ENCODE results near the gene RINT1. TPM values are rescaled to one million over a fixed set of nuclear protein-coding genes. Genes with fewer than 3 reads are reported as not detected.

The RINT1 gene
- total and polyA plus RNA-seq, 2 donors (not counting 1 experiment from before 2014, with no cell fraction given) = 16.3 to 26.0 TPM

DNA sequence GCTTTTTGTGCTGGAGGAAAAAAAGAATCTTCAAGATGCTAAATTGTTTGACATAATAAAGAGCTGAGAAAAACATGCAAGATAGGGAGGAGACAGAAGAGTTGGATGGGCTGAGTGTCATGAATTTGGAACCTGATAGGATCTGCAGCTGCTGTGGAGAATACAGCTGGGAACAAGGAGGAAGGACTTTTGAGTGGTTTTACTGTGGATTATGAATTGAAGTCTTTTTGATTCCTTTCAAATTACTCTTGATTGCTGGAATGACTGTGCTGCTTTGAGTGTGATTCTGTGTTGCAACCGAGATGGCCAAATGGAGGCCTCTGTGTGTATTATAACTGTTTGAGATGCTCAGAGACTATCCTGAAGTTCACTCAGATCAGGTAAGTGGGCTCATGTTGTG, 45.2 kb downstream of the RINT1 start:
- no peak for DNase-seq (ENCODE audit: low read depth in 2 of 2)
- no peak overlapping the region for H3K4me3 ChIP-seq (replicated peaks in 1 of 4; ENCODE audit: control extremely low read depth in 1 of 4, insufficient read depth in 1 of 4, low read depth in 3 of 4, low read length in 4 of 4)
- no peaks in the 10 kb centered on the region for H3K9me3 ChIP-seq (ENCODE audit: control insufficient read depth, insufficient read depth, low read depth, low read length)
- H3K36me3 ChIP-seq (ENCODE audit: control insufficient read depth, insufficient read depth, low read length) = no peaks in the 10 kb centered on the region
- H3K4me2 ChIP-seq (ENCODE audit: extremely low read depth, insufficient read depth, low read length) = no peak overlapping the region
- H3K27me3 ChIP-seq (ENCODE audit: control insufficient read depth, insufficient read depth, low read length) = no peaks in the 10 kb centered on the region
- H3K4me1 ChIP-seq (ENCODE audit: control insufficient read depth, extremely low read depth, insufficient read depth, low read length) = no peaks in the 10 kb centered on the region
- TF ChIP-seq, protein P1, sequence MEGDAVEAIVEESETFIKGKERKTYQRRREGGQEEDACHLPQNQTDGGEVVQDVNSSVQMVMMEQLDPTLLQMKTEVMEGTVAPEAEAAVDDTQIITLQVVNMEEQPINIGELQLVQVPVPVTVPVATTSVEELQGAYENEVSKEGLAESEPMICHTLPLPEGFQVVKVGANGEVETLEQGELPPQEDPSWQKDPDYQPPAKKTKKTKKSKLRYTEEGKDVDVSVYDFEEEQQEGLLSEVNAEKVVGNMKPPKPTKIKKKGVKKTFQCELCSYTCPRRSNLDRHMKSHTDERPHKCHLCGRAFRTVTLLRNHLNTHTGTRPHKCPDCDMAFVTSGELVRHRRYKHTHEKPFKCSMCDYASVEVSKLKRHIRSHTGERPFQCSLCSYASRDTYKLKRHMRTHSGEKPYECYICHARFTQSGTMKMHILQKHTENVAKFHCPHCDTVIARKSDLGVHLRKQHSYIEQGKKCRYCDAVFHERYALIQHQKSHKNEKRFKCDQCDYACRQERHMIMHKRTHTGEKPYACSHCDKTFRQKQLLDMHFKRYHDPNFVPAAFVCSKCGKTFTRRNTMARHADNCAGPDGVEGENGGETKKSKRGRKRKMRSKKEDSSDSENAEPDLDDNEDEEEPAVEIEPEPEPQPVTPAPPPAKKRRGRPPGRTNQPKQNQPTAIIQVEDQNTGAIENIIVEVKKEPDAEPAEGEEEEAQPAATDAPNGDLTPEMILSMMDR (conservative IDR thresholded peaks at IDR 0.05 in 1 of 2, IDR thresholded peaks at IDR 0.05 in 1 of 2; ENCODE audit: low read depth in 1 of 2, low read length in 2 of 2) = no peak
- TF ChIP-seq EZH2 (IDR thresholded peaks at IDR 0.05; ENCODE audit: low read length, missing control alignments) = no peak
- H3K27ac ChIP-seq (ENCODE audit: insufficient read depth, low read length) = no peak overlapping the region
- no peaks in the 10 kb centered on the region for H4K20me1 ChIP-seq (ENCODE audit: control insufficient read depth, extremely low read depth, insufficient read depth, low read length)
- no peak overlapping the region for H2AFZ ChIP-seq (ENCODE audit: low read length)
- no peaks in the 10 kb centered on the region for H3K79me2 ChIP-seq (ENCODE audit: control insufficient read depth, insufficient read depth, low read length)
- H3K9ac ChIP-seq (ENCODE audit: insufficient read depth, low read length) = no peak overlapping the region

DNA sequence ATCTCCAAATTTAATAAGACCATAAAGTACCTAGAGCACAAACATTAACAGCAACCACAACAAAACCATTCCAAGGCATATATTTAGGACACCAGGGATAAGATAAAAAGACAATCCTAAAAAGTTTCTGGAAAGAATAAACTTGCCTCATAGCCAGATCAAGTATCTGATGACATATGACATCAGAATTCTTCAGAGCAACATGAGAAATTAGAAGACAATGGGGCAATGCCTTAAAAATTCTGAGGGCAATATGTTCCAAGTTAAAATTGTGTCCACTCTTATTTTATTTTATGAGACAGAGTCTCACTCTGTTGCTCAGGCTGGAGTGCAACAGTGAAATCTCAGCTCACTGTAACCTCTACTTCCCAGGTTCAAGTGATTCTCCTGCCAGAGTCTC, 46.5 kb downstream of the RINT1 start:
- DNase-seq (ENCODE audit: low read depth in 2 of 2) = no peak
- H3K9ac ChIP-seq (ENCODE audit: insufficient read depth, low read length) = no peak overlapping the region
- H3K9me3 ChIP-seq (ENCODE audit: control insufficient read depth, insufficient read depth, low read depth, low read length) = no peaks in the 10 kb centered on the region
- H3K27ac ChIP-seq (ENCODE audit: insufficient read depth, low read length) = no peak overlapping the region
- no peak overlapping the region for H3K4me2 ChIP-seq (ENCODE audit: extremely low read depth, insufficient read depth, low read length)
- no peak for TF ChIP-seq EZH2 (IDR thresholded peaks at IDR 0.05; ENCODE audit: low read length, missing control alignments)
- TF ChIP-seq, protein P1 (conservative IDR thresholded peaks at IDR 0.05 in 1 of 2, IDR thresholded peaks at IDR 0.05 in 1 of 2; ENCODE audit: low read depth in 1 of 2, low read length in 2 of 2) = no peak
- no peaks in the 10 kb centered on the region for H3K79me2 ChIP-seq (ENCODE audit: control insufficient read depth, insufficient read depth, low read length)
- H3K4me1 ChIP-seq (ENCODE audit: control insufficient read depth, extremely low read depth, insufficient read depth, low read length) = no peaks in the 10 kb centered on the region
- H3K4me3 ChIP-seq (replicated peaks in 1 of 4; ENCODE audit: control extremely low read depth in 1 of 4, insufficient read depth in 1 of 4, low read depth in 3 of 4, low read length in 4 of 4) = no peak overlapping the region
- H3K27me3 ChIP-seq (ENCODE audit: control insufficient read depth, insufficient read depth, low read length) = no peaks in the 10 kb centered on the region
- no peaks in the 10 kb centered on the region for H4K20me1 ChIP-seq (ENCODE audit: control insufficient read depth, extremely low read depth, insufficient read depth, low read length)
- no peak overlapping the region for H2AFZ ChIP-seq (ENCODE audit: low read length)
- H3K36me3 ChIP-seq (ENCODE audit: control insufficient read depth, insufficient read depth, low read length) = no peaks in the 10 kb centered on the region

DNA sequence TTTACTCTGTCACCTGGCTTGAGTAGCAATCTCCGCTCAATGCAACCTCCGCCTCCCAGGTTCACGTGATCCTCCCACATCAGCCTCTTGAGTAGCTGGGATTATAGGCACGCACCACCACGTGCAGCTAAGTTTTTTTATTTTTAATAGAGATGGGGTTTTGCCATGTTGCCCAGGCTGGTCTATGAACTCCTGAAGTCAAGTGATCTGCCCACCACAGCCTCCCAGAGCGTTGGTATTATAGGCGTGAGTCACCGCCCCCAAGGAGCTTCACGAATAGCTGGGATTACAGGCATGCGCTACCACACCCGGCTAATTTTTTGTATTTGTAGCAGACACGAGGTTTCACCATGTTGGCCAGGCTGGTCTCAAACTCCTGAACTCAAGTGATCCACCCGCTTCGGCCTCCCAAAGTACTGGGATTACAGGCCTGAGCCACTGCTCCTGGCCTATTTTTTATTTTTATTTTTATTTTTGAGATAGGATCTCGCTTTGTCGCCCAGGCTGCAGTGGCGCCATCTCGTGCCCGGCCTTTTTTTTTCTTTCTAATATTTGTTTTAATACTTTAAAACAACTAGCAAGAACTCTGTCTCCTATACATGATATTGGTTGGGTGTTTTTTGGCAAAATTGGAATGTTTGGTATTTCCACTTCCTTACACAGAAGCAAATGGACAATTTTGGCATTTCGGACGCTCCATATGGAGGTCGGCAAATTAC, 48.2 kb downstream of the RINT1 start:
- Histone ChIP-seq H4K20me1 (ENCODE audit: control insufficient read depth, extremely low read depth, insufficient read depth, low read length) (no peaks in the 10 kb centered on the region), H3K9me3 (ENCODE audit: control insufficient read depth, insufficient read depth, low read depth, low read length) (no peaks in the 10 kb centered on the region), H3K27me3 (ENCODE audit: control insufficient read depth, insufficient read depth, low read length) (no peaks in the 10 kb centered on the region), H3K4me2 (ENCODE audit: extremely low read depth, insufficient read depth, low read length) (no peak overlapping the region), H3K4me3 (replicated peaks in 1 of 4; ENCODE audit: control extremely low read depth in 1 of 4, insufficient read depth in 1 of 4, low read depth in 3 of 4, low read length in 4 of 4) (no peak overlapping the region), H3K79me2 (ENCODE audit: control insufficient read depth, insufficient read depth, low read length) (no peaks in the 10 kb centered on the region), H3K36me3 (ENCODE audit: control insufficient read depth, insufficient read depth, low read length) (no peaks in the 10 kb centered on the region), H3K9ac (ENCODE audit: insufficient read depth, low read length) (no peak overlapping the region), H3K4me1 (ENCODE audit: control insufficient read depth, extremely low read depth, insufficient read depth, low read length) (no peaks in the 10 kb centered on the region), H3K27ac (ENCODE audit: insufficient read depth, low read length) (no peak overlapping the region), H2AFZ (ENCODE audit: low read length) (no peak overlapping the region)
- no peak for TF ChIP-seq EZH2 (IDR thresholded peaks at IDR 0.05; ENCODE audit: low read length, missing control alignments)
- TF ChIP-seq, protein P1 (conservative IDR thresholded peaks at IDR 0.05 in 1 of 2, IDR thresholded peaks at IDR 0.05 in 1 of 2; ENCODE audit: low read depth in 1 of 2, low read length in 2 of 2) = peak in 1 of 2 donors; percentile 20
- DNase-seq (ENCODE audit: low read depth in 2 of 2) = peak; percentile 9 to 14
